Thoracic aorta endothelial cell (primary cell): ENCODE data around the gene NOP9. TPM values are rescaled to one million over a fixed set of nuclear protein-coding genes. Genes with fewer than 3 reads are reported as not detected.

Source experiments
- small RNA-seq: library from RNA; depleted of rRNA; stranded (forward); fragments of <200 nt; gene quantifications from one replicate; pipeline ENCODE3, GENCODE V24; 2012
- total RNA-seq: library from RNA; depleted of rRNA; stranded (reverse); fragments of >200 nt; gene quantifications from 2 replicates; pipeline ENCODE4 v1.2.3, GENCODE V29; 2012

The NOP9 gene
- total RNA-seq = 31.8 and 34.1 TPM in 2 replicates

GRCh38 chr14:24299255-24300191, at the start of gene NOP9, which contains the start of gene DHRS1:
Gene NOP9, plus strand, starts transcription at chr14:24299850. Its CDS starts 105 bp downstream, at chr14:24299955.
Gene DHRS1, minus strand, starts transcription at chr14:24299780. Its CDS starts 674 bp downstream, at chr14:24299106.

DNA sequence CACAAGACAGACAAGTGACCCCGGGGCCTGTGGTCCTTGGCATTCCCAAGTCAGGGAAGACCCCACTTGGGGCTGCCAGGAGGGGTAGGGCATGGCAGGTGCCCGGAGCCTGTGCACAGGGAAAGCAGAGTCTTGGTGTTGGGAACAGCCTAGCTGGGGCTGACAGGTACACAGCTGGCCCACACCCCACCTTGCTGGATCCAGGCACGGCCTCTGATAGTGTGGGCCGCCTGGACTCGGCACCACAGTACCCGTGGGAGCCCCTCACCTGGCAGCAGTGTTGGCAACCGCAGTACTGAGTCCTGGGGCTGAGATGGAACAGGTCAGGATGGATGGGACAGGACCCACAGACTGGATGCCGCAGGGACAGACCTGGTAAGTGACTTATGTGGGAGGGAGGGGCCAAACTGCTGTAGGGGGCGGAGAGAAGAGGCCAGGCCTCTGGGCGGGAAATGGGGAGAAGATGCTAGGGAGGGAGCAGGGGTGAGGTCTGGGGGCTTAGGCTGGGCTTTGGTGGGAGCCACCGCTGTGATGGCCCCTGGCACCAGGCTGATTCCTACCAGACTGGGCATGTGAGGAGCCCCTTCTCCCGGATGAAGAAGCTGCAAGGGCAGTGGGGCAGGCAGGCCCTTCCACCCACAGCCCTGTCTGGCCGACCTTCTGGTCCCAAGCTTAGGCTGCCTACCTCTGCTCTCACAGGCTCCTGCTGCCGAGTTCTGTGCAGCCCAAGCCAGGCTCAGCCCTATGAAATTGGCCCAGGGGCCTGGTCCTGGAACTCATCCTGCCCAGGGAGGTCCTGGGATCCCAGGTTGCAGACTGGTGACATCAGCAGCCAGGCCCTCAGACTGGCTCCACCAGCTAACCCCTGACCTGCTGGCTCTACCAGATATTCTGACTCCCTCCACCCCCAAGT, 36.6 kb upstream of the NOP9 start, which contains the start of gene TGM1:
Gene TGM1 (minus strand): TSS at position 357 of the 913 bp plus-strand sequence. CDS start 825 bp downstream, outside the sequence.

DNA sequence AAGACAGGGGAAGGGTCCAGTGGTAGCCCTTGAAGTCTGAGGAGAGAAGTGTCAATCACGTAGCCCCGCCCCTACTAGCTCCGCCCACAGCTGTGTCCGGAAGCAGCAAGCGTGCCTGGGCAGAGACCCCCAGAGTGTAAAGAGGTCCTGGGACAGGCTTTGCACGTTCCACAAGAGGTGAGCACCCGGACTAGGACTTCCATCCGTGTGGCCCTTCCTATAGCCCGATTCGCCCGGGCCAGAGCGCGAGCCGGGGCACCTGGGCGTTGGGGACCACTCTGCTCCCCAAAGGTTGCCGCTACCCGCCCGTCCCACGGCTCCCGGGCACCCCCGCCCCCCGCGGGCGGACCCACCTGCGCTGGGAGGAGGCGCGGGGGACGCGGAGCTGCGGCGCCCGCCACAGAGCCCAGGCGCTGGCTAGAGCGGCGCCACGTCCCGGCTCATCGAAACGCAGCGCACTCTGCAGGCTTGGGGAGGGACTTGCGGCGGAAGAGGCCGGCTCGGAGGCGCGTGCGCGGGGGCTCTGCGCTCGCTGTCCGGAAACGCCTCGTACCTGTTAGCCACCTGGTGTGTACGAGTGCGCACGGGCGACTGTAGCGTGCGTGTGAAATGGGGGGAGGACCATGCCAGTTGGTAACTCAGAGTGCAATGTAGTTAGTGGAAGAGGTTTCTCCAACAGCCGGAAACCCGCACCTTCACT, 28.4 kb upstream of the NOP9 start, which contains the start of gene RABGGTA:
Gene RABGGTA (minus strand): TSS at position 464 of the 700 bp plus-strand sequence. CDS start 482 bp downstream, outside the sequence.

GRCh38 chr14:24307575-24308341, 8.1 kb downstream of the NOP9 start, which contains the start of gene CIDEB:
Gene CIDEB, minus strand, starts transcription at chr14:24307977. Its CDS starts 119 bp downstream, at chr14:24307858.

DNA sequence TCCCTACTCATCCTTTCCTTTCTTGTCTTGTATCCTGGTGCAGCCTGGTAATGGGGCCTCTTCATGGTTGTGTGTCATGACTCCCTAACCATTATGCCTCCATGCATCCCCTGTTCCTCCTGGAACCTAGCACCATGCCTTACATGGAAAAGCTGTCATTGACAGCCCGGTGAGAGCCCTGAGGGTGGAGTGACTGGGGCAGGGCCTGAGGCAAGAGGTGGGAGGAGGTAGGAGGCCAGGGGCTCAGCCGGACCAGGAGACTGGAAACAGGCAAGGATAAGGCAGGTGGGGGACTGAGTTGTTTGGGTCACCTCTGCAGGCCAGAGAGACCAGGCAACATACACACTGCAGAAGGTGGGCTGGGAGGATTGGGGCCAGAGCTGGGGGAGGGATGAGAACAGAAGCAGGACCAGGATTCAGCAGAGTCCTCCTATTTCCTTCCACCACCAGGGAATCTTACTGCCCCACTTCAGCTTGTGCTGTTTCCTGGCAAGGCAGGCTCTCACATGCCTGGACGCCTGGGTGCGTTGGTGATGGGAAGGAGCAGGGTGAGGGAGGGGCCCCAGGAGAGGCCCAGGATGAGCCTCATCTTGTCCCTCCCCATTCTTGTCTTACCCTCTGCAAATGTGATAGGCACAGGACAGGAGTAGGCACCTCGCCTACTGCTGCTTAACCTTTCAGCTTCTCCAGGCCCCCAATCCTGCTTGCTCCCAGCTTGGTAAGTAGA, 10.1 kb downstream of the NOP9 start, which contains the start of gene LTB4R2:
Gene LTB4R2 (plus strand): TSS at position 603 of the 727 bp plus-strand sequence. CDS start 525 bp downstream, outside the sequence.

DNA sequence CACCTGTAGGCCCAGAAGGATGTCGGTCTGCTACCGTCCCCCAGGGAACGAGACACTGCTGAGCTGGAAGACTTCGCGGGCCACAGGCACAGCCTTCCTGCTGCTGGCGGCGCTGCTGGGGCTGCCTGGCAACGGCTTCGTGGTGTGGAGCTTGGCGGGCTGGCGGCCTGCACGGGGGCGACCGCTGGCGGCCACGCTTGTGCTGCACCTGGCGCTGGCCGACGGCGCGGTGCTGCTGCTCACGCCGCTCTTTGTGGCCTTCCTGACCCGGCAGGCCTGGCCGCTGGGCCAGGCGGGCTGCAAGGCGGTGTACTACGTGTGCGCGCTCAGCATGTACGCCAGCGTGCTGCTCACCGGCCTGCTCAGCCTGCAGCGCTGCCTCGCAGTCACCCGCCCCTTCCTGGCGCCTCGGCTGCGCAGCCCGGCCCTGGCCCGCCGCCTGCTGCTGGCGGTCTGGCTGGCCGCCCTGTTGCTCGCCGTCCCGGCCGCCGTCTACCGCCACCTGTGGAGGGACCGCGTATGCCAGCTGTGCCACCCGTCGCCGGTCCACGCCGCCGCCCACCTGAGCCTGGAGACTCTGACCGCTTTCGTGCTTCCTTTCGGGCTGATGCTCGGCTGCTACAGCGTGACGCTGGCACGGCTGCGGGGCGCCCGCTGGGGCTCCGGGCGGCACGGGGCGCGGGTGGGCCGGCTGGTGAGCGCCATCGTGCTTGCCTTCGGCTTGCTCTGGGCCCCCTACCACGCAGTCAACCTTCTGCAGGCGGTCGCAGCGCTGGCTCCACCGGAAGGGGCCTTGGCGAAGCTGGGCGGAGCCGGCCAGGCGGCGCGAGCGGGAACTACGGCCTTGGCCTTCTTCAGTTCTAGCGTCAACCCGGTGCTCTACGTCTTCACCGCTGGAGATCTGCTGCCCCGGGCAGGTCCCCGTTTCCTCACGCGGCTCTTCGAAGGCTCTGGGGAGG, 11.3 kb downstream of the NOP9 start, which contains the start of gene LTB4R:
Gene LTB4R (plus strand): TSS at position 857 of the 959 bp plus-strand sequence. CDS start 4,150 bp downstream, outside the sequence.

GRCh38 chr14:24334431-24335291, 35.0 kb downstream of the NOP9 start, which contains the start of gene ADCY4:
Gene ADCY4, minus strand, starts transcription at chr14:24335071. Its CDS starts 419 bp downstream, at chr14:24334652.

DNA sequence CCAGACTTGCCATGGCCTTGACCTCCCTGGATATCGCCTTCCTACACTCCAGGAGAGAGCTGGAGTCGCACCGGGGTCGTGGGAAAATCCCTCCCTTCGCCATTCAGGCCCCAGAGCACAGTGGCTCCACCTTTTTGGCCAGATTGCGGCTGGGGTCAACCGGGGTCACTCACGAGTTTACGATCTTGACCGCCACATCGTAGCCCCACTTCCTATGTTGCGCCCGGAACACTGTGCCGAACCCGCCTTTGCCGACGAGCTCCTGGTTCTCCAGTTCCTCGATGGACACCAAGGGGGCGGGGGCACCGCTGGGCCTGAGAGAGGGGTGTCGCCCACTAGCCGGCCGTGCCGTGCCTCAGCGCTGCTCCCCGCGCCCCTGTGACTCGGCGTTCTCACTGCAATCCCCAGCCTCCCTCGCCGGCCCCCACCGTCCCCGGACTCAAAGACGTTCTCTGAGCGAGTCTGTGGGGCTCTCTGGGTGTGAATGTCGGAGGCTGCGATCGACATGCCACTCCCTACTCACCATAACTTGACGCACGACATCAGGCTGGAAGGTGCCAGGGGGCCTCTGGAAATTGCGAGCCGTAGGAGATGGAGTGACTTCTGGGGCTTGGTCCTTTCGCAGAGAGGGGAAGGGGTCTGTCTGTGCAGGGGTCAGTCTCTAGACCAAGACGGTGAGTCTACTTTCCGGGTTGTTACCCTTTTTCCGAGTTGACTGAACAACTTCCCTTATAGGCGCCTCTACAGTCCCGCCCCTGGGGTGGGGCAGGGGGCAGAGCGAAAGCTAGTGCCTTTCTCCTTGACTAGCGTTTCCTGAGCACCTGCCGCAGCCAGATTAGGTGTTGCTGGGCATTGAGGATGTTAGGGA, 39.9 kb downstream of the NOP9 start, which contains the start of gene RIPK3:
Gene RIPK3 (minus strand): TSS at position 708 of the 868 bp plus-strand sequence. CDS start 165 bp downstream, at position 543.

Small RNA genes lying within 50 kb of the gene (small RNA-seq; reads per million reads assigned to genes)
- not detected for gene RF00026

Other genes with a start within 250 kb of the NOP9 start
- gene CARMIL3, start 247.8 kb upstream of the NOP9 start, total RNA-seq = 0.14 TPM in 1 of 2 replicates, not detected in the other
- not detected in 2 replicates for gene CPNE6, start 228.3 kb upstream of the NOP9 start, total RNA-seq
- gene PCK2, start 205.5 kb upstream of the NOP9 start, total RNA-seq = 6.6 and 11.2 TPM in 2 replicates
- gene DCAF11, start 185.1 kb upstream of the NOP9 start, total RNA-seq = 35.8 and 36.3 TPM in 2 replicates
- gene NRL, start 184.9 kb upstream of the NOP9 start, total RNA-seq = 0.40 and 0.57 TPM in 2 replicates
- 0.27 TPM in 1 of 2 replicates, not detected in the other for gene FITM1, start 169.2 kb upstream of the NOP9 start, total RNA-seq
- gene PSME1, start 163.7 kb upstream of the NOP9 start, total RNA-seq = 86.7 and 90.6 TPM in 2 replicates
- gene EMC9, start 158.3 kb upstream of the NOP9 start, total RNA-seq = 14.9 and 15.3 TPM in 2 replicates
- 76.7 and 77.1 TPM in 2 replicates for gene PSME2, start 153.2 kb upstream of the NOP9 start, total RNA-seq
- gene RNF31, start 152.4 kb upstream of the NOP9 start, total RNA-seq = 42.4 and 54.4 TPM in 2 replicates
- 24.3 and 32.3 TPM in 2 replicates for gene IRF9, start 138.6 kb upstream of the NOP9 start, total RNA-seq
- 2.3 and 8.1 TPM in 2 replicates for gene REC8, start 127.8 kb upstream of the NOP9 start, total RNA-seq
- gene IPO4, start 111.0 kb upstream of the NOP9 start, total RNA-seq = 53.7 and 54.7 TPM in 2 replicates
- 52.5 and 61.0 TPM in 2 replicates for gene TM9SF1, start 104.4 kb upstream of the NOP9 start, total RNA-seq
- gene TSSK4, start 94.2 kb upstream of the NOP9 start, total RNA-seq = 0.13 TPM in 1 of 2 replicates, not detected in the other
- 29.4 and 35.6 TPM in 2 replicates for gene CHMP4A, start 86.4 kb upstream of the NOP9 start, total RNA-seq
- gene MDP1, start 83.8 kb upstream of the NOP9 start, total RNA-seq = 3.2 and 6.0 TPM in 2 replicates
- gene NEDD8, start 67.5 kb upstream of the NOP9 start, total RNA-seq = 118 and 150 TPM in 2 replicates
- gene GMPR2, start 66.9 kb upstream of the NOP9 start, total RNA-seq = 63.4 and 67.2 TPM in 2 replicates
- gene TINF2, start 57.2 kb upstream of the NOP9 start, total RNA-seq = 50.8 and 52.1 TPM in 2 replicates
- 1.1 and 1.2 TPM in 2 replicates for gene TGM1, start 36.7 kb upstream of the NOP9 start, total RNA-seq
- gene RABGGTA, start 28.3 kb upstream of the NOP9 start, total RNA-seq = 26.1 and 34.3 TPM in 2 replicates
- 10.1 and 10.9 TPM in 2 replicates for gene DHRS1, start 70 bp upstream of the NOP9 start, total RNA-seq
- 2.7 and 3.0 TPM in 2 replicates for gene CIDEB, start 8.1 kb downstream of the NOP9 start, total RNA-seq
- 10.6 and 10.8 TPM in 2 replicates for gene LTB4R2, start 10.3 kb downstream of the NOP9 start, total RNA-seq
- 2.9 and 4.7 TPM in 2 replicates for gene LTB4R, start 11.7 kb downstream of the NOP9 start, total RNA-seq
- gene ADCY4, start 35.2 kb downstream of the NOP9 start, total RNA-seq = 30.9 and 34.2 TPM in 2 replicates
- gene RIPK3, start 40.1 kb downstream of the NOP9 start, total RNA-seq = 2.1 and 5.8 TPM in 2 replicates
- gene NFATC4, start 68.3 kb downstream of the NOP9 start, total RNA-seq = 12.5 and 20.2 TPM in 2 replicates
- 11.7 and 12.9 TPM in 2 replicates for gene NYNRIN, start 99.2 kb downstream of the NOP9 start, total RNA-seq
- gene CBLN3, start 129.8 kb downstream of the NOP9 start, total RNA-seq = 1.1 and 1.6 TPM in 2 replicates
- 38.4 and 39.0 TPM in 2 replicates for gene KHNYN, start 130.1 kb downstream of the NOP9 start, total RNA-seq
- gene SDR39U1, start 142.9 kb downstream of the NOP9 start, total RNA-seq = 15.8 and 17.9 TPM in 2 replicates
- not detected in 2 replicates for gene CMA1, start 208.4 kb downstream of the NOP9 start, total RNA-seq